Spleen (tissue), 7 donors: ENCODE results near the gene TRIP4.

ENCODE experiments used
- CTCF ChIP-seq, 11 experiments: fragments of 200-600 bp in 7 of 11; fragments of 450-650 bp in 4 of 11; sonication (generic) in 4 of 11; IDR thresholded peaks in 8 of 11; conservative IDR thresholded peaks in 3 of 11; 1 replicate in 7 of 11; 2 replicates in 4 of 11; pipeline versions ENCODE4 v1.4.0 to v1.8.0; 2016 to 2021; ENCODE audit warnings: antibody characterized with exemption in 11 of 11, inconsistent platforms in 4 of 11, mild to moderate bottlenecking in 1 of 11
- POLR2AphosphoS5 ChIP-seq, 3 donors: sonication (generic); formaldehyde crosslinking; IDR thresholded peaks; one replicate each; pipeline ENCODE4 v1.5.1; 2017; ENCODE audit warnings: antibody characterized with exemption in 3 of 3
- donor health status: DM: no; HTN: no; CAD: no; lungs with moderate emphysema.
- donor health status: DM: no; HTN: no; CAD: no.
- donor health status: DM: no; HTN: no; CAD: no.

GRCh38 chr15:64412216-64412615, 24.6 kb downstream of the TRIP4 start:
- TF ChIP-seq POLR2AphosphoS5 (IDR thresholded peaks at IDR 0.05): no peak
- no peak for TF ChIP-seq CTCF (IDR thresholded peaks at IDR 0.05 in 8 of 11, conservative IDR thresholded peaks at IDR 0.05 in 3 of 11)
